ENCODE measurements around the gene ADAM10.
"Not testable (repeated sequence)": the region's sequence is repeated elsewhere in the genome, so short reads cannot be mapped to it uniquely, and the experiment has no call there.

The ADAM10 gene

DNA sequence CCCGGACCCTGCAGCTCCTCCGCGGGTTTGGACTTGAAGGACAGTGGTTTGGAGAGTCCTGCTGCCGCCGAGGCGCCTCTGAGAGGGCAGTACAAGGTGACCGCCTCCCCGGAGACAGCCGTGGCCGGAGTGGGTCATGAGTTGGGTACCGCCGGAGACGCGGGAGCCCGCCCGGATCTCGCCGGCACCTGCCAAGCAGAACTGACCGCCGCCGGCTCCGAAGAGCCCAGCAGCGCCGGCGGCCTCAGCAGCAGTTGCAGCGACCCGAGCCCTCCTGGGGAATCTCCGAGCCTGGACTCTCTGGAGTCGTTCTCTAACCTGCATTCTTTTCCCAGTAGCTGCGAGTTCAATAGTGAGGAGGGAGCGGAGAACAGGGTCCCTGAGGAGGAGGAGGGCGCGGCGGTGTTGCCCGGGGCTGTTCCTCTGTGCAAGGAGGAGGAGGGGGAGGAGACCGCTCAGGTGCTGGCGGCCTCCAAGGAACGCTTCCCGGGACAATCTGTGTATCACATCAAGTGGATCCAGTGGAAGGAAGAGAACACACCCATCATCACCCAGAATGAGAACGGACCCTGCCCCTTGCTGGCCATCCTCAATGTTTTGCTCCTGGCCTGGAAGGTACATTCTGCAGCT, 22.2 kb upstream of the ADAM10 start:
- under 1% methylated on average over 40 of the region's 40 CpGs for WGBS
- Histone ChIP-seq H3K27me3 (ENCODE audit: insufficient read depth, low read length) (no peaks in the 10 kb centered on the region), H3K36me3 (ENCODE audit: insufficient read depth, low read length) (no peaks in the 10 kb centered on the region), H3K27ac (ENCODE audit: low read depth, low read length) (peak overlapping the region; percentile 91; the same call in 1 of the 2 replicates), H3K4me1 (ENCODE audit: insufficient read depth, low read length) (peaks cover 15% of the 10 kb centered on the region; the same call in 1 of the 2 replicates), H3K9ac (ENCODE audit: low read depth, low read length) (peak overlapping the region; percentile 70), H3K4me3 (ENCODE audit: low read length) (peak overlapping the region; percentile 81), H3K9me3 (ENCODE audit: insufficient read depth, low read depth, low read length) (no peaks in the 10 kb centered on the region)

DNA sequence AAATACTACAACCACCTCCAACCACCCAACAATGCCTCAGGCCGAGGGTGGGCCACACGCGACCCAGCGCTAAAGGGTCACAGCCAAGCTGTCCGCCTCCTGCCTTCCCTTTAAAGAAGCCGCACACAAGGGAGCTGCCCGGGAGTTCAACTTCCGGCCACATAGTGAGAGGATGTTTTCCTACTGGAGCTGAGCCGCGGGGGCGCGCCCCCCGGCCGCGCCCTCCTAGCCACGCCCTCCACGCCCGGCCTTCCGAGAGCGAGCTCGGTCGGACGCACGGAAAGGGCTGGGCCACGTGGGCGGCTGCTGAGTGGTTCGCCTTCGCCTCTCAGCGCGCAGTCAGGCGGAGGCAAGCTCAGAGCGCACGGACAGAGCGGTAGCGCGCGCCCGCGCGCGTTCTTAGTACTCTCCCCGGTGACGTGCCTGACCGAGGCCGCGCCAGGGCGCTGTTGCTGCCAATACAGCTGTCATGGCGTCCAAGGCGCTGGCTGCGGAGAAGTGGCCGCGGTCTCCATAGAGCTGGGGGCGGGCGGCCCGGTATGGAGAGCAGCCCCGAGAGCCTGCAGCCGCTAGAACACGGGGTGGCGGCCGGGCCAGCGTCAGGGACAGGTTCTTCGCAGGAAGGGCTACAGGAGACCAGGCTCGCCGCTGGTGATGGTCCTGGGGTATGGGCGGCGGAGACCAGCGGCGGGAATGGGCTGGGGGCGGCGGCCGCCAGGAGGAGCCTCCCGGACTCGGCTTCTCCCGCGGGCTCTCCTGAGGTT, 21.5 kb upstream of the ADAM10 start, which contains the start of gene MINDY2:
MINDY2 (plus strand) TSS at position 446 of the 764 bp plus-strand sequence; CDS start at position 540, 94 bp downstream.
- peak within 1 kb of the TSS; percentile 70 for H3K9ac ChIP-seq (ENCODE audit: low read depth, low read length)
- no peaks in the 10 kb centered on the region for H3K36me3 ChIP-seq (ENCODE audit: insufficient read depth, low read length)

DNA sequence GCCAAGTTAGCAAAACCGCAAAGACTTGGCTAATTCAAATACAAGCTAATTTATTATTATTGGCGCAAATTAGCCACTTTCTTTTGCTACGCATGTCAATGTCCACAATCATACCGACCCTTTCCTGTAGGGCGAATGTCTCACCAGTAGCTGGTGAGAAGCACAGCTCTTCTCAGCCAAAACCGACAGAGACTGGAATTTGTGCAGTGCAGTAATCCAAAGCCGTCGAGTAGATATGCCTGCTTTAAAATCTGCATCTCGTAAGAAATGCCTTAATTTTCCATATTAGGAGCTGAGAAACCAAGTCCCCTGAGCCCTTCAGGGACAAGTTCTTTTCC, 21.0 kb upstream of the ADAM10 start:
- Histone ChIP-seq H3K4me3 (ENCODE audit: low read length) (peak overlapping the region; percentile 81), H3K9ac (ENCODE audit: low read depth, low read length) (peak overlapping the region; percentile 45), H3K27me3 (ENCODE audit: insufficient read depth, low read length) (no peaks in the 10 kb centered on the region), H3K36me3 (ENCODE audit: insufficient read depth, low read length) (no peaks in the 10 kb centered on the region), H3K4me1 (ENCODE audit: insufficient read depth, low read length) (peaks cover 15% of the 10 kb centered on the region; the same call in 1 of the 2 replicates), H3K27ac (ENCODE audit: low read depth, low read length) (peak overlapping the region; percentile 61; the same call in 1 of the 2 replicates), H3K9me3 (ENCODE audit: insufficient read depth, low read depth, low read length) (no peaks in the 10 kb centered on the region)
- WGBS = 14% methylated on average over 9 of the region's 9 CpGs

More for the DNA sequence above, 21.5 kb upstream of the ADAM10 start, which contains the start of gene MINDY2:
- Histone ChIP-seq H3K4me3 (ENCODE audit: low read length) (peak within 1 kb of the TSS; percentile 81), H3K27ac (ENCODE audit: low read depth, low read length) (peak within 1 kb of the TSS; percentile 91), H3K27me3 (ENCODE audit: insufficient read depth, low read length) (no peaks in the 10 kb centered on the region), H3K9me3 (ENCODE audit: insufficient read depth, low read depth, low read length) (no peaks in the 10 kb centered on the region), H3K4me1 (ENCODE audit: insufficient read depth, low read length) (peaks cover 15% of the 10 kb centered on the region; the same call in 1 of the 2 replicates)
- under 1% methylated on average over 75 of the region's 75 CpGs for WGBS

DNA sequence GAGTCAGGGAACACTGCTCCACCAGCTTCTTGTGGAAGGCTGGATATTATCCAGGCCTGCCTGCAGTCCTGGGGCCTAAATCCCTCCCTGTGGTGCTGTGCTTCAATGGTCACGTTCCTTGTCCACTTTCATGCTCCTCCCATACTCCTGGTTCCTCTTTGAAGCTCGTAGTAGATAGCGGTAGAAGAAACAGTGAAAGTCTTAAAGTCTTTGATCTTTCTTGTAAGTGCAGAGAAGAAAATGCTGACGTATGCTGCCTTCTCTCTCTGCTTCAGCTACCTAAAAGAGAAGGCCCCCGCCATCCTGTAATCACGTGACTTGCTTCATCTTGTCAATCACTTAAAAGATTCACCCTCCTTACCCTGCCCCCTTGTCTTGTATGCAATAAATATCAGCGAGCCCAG, 19.1 kb upstream of the ADAM10 start:
- 80% methylated on average over 7 of the region's 7 CpGs for WGBS

DNA sequence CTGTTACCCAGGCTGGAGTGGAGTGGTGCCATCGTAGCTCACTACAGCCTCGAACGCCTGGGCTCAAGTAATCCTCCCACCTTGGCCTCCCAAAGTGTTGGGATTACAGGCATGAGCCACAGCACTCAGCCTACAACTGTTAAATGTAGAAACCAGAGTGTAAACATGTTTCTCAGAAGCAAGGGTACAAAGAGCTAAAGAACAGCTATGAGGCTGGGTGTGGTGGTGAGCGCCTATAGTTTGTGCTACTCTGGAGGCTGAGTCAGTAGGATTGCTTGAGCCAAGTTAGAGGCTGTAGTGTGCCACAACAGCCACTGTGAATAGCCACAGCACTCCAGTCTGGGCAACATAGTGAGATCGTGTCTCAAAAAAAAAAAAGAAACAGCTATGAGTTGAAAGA, 16.8 kb upstream of the ADAM10 start:
- Histone ChIP-seq H3K9me3 (ENCODE audit: insufficient read depth, low read depth, low read length) (peaks cover 10% of the 10 kb centered on the region; the same call in 1 of the 2 replicates), H3K27me3 (ENCODE audit: insufficient read depth, low read length) (no peaks in the 10 kb centered on the region), H3K4me3 (ENCODE audit: low read length) (no peak overlapping the region), H3K27ac (ENCODE audit: low read depth, low read length) (no peak overlapping the region), H3K36me3 (ENCODE audit: insufficient read depth, low read length) (no peaks in the 10 kb centered on the region), H3K4me1 (ENCODE audit: insufficient read depth, low read length) (peaks cover 5% of the 10 kb centered on the region; the same call in 1 of the 2 replicates), H3K9ac (ENCODE audit: low read depth, low read length) (no peak overlapping the region)
- WGBS = 82% methylated on average over 5 of the region's 5 CpGs

More for the DNA sequence above, 19.1 kb upstream of the ADAM10 start:
- H3K4me3 ChIP-seq (ENCODE audit: low read length); H3K27ac ChIP-seq (ENCODE audit: low read depth, low read length); H3K36me3 ChIP-seq (ENCODE audit: insufficient read depth, low read length); H3K9ac ChIP-seq (ENCODE audit: low read depth, low read length); H3K27me3 ChIP-seq (ENCODE audit: insufficient read depth, low read length): not testable (repeated sequence)
- peaks cover 14% of the 10 kb centered on the region; the same call in 1 of the 2 replicates for H3K4me1 ChIP-seq (ENCODE audit: insufficient read depth, low read length)
- H3K9me3 ChIP-seq (ENCODE audit: insufficient read depth, low read depth, low read length) = peaks cover 10% of the 10 kb centered on the region; the same call in 1 of the 2 replicates

DNA sequence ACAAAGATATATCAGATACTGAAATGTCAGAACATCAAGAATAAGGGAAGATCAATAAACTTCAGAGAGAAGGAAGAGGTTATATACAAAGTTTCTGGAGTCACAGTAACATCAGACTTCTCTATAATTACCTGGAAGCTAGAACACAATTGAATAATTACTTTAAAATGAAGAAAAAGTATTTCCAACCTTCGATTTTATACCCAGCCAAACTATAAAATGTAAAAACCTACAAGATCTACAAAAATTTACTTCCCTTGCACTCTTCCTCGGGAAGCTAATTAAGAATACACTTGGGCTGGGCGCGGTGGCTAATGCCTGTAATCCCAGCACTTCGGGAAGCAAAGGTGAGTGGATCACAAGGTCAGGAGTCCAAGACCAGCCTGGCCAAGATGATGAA, 15.0 kb upstream of the ADAM10 start:
- Histone ChIP-seq H3K9ac (ENCODE audit: low read depth, low read length) (no peak overlapping the region), H3K27ac (ENCODE audit: low read depth, low read length) (no peak overlapping the region), H3K36me3 (ENCODE audit: insufficient read depth, low read length) (no peaks in the 10 kb centered on the region), H3K4me1 (ENCODE audit: insufficient read depth, low read length) (no peaks in the 10 kb centered on the region), H3K4me3 (ENCODE audit: low read length) (no peak overlapping the region), H3K27me3 (ENCODE audit: insufficient read depth, low read length) (no peaks in the 10 kb centered on the region), H3K9me3 (ENCODE audit: insufficient read depth, low read depth, low read length) (peaks cover 10% of the 10 kb centered on the region; the same call in 1 of the 2 replicates)
- 94% methylated on average over 5 of the region's 5 CpGs for WGBS

DNA sequence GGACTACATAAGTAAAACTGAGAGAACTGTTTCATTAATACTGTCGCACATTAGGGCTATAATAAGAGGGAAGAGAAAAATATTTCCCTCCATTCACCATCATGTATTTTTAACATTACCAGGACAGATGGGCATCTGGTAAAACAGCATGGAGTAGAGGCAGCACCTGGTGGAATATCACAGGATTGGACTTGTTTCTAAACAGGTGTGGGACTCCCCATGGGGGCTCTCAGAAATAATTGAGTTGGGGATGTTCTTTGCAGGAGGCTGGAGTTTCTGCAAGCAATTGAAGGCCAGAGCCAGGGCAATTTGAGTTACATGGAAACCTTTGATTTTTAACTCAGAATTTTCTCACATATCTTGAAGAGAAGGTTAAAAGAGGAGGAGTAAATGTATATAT, 13.2 kb upstream of the ADAM10 start:
- Histone ChIP-seq H3K9ac (ENCODE audit: low read depth, low read length) (no peak overlapping the region), H3K27ac (ENCODE audit: low read depth, low read length) (no peak overlapping the region), H3K4me1 (ENCODE audit: insufficient read depth, low read length) (no peaks in the 10 kb centered on the region), H3K36me3 (ENCODE audit: insufficient read depth, low read length) (no peaks in the 10 kb centered on the region), H3K9me3 (ENCODE audit: insufficient read depth, low read depth, low read length) (peaks cover 10% of the 10 kb centered on the region; the same call in 1 of the 2 replicates), H3K27me3 (ENCODE audit: insufficient read depth, low read length) (no peaks in the 10 kb centered on the region), H3K4me3 (ENCODE audit: low read length) (no peak overlapping the region)
- WGBS = no CpG with 5 or more reads among the region's 1 CpG

DNA sequence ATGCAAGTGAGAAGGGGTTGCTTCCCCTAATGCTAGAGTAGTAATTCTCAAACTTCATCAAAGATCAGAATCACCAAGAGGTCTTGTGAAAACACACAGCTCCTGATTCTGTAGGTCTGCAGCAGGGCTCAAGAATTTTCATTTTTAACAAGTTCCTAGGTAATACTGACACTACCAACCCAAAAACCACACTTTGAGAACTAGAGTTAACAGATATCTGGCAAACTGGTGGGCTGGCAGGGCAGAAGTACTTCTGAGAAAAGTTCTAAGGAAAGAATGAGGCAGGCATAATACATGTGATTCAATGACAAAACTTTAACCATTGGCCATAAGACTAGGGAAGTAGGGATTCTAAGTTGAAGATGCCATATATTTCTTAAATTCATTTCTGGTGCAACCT, 12.8 kb upstream of the ADAM10 start:
- Histone ChIP-seq H3K9me3 (ENCODE audit: insufficient read depth, low read depth, low read length) (peaks cover 10% of the 10 kb centered on the region; the same call in 1 of the 2 replicates), H3K27ac (ENCODE audit: low read depth, low read length) (no peak overlapping the region), H3K4me3 (ENCODE audit: low read length) (no peak overlapping the region), H3K4me1 (ENCODE audit: insufficient read depth, low read length) (no peaks in the 10 kb centered on the region), H3K36me3 (ENCODE audit: insufficient read depth, low read length) (no peaks in the 10 kb centered on the region), H3K9ac (ENCODE audit: low read depth, low read length) (no peak overlapping the region), H3K27me3 (ENCODE audit: insufficient read depth, low read length) (no peaks in the 10 kb centered on the region)

DNA sequence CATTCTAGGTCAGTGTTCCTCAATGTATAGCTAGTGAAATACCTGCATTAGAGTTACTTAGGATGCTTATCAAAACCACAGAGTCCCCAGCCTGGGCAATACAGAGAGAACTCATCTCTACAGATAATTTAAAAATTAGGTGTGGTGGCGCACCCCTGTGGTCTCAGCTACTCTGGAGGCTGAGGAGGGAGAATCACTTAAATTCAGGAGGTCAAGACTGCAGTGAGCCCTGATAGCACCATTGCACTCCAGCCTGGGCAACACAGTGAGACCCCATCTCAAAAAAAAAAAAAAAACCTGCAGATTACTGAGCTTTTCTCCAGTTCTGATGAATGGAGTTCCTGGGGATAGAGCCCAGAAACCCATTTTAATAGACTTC, 11.5 kb upstream of the ADAM10 start:
- no peak overlapping the region for H3K4me3 ChIP-seq (ENCODE audit: low read length)
- no peaks in the 10 kb centered on the region for H3K4me1 ChIP-seq (ENCODE audit: insufficient read depth, low read length)
- 86% methylated on average over 1 of the region's 1 CpG for WGBS
- peaks cover 10% of the 10 kb centered on the region; the same call in 1 of the 2 replicates for H3K9me3 ChIP-seq (ENCODE audit: insufficient read depth, low read depth, low read length)
- no peaks in the 10 kb centered on the region for H3K36me3 ChIP-seq (ENCODE audit: insufficient read depth, low read length)
- H3K27ac ChIP-seq (ENCODE audit: low read depth, low read length) = no peak overlapping the region
- no peaks in the 10 kb centered on the region for H3K27me3 ChIP-seq (ENCODE audit: insufficient read depth, low read length)
- H3K9ac ChIP-seq (ENCODE audit: low read depth, low read length) = no peak overlapping the region

DNA sequence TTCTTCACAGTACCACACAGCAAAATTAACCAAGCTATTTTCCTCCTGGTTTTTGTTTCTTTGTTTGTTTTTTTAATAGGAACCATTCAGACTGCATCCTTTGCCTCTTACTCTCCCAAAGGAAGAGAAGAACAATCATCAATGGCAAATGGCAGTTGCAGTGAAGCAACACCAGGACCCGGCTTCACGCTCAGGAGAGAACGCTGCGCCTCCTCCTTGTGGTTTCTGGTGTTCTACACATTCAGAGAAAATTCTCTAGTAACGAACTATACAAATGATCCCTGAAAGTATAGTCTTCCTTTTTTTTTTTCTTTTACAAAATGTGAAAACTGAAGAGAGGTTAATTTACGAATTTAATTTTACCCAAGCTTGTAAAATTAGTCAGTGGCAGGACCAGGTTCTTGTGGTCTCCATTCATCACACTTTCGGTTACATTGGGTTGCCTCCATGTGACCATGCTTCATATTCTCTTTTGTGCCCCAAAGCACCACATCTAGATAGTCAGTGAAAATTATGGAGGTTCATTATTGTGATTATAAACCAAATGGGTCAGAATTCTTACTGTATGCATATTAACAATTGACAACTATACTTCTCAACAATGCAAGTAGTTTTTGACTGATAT, 11.0 kb upstream of the ADAM10 start:
- Histone ChIP-seq H3K36me3 (ENCODE audit: insufficient read depth, low read length) (no peaks in the 10 kb centered on the region), H3K27ac (ENCODE audit: low read depth, low read length) (no peak overlapping the region), H3K9me3 (ENCODE audit: insufficient read depth, low read depth, low read length) (peaks cover 10% of the 10 kb centered on the region; the same call in 1 of the 2 replicates), H3K4me1 (ENCODE audit: insufficient read depth, low read length) (no peaks in the 10 kb centered on the region), H3K27me3 (ENCODE audit: insufficient read depth, low read length) (no peaks in the 10 kb centered on the region), H3K4me3 (ENCODE audit: low read length) (no peak overlapping the region), H3K9ac (ENCODE audit: low read depth, low read length) (no peak overlapping the region)
- WGBS = 93% methylated on average over 7 of the region's 7 CpGs

DNA sequence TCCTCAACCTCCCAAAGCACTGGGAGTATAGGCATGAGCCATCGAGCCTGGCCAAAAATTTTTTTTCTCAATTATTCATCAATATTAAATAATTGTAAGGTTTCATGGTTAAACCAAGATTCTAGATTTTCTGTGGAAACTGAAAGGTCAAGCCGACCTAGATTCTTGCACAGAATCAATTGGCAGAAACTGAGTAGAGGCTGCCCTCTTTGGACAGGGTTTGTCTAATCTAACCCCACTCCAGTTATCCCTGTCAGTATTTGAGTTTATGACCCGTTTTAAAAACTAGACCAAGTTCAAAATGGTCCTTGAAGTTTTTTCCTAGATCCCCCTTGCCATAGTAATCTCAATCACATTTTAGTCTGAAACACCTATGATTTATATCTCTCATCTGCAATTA, 8.6 kb upstream of the ADAM10 start:
- Histone ChIP-seq H3K9ac (ENCODE audit: low read depth, low read length) (no peak overlapping the region), H3K4me1 (ENCODE audit: insufficient read depth, low read length) (no peaks in the 10 kb centered on the region), H3K9me3 (ENCODE audit: insufficient read depth, low read depth, low read length) (no peaks in the 10 kb centered on the region), H3K27ac (ENCODE audit: low read depth, low read length) (no peak overlapping the region), H3K36me3 (ENCODE audit: insufficient read depth, low read length) (no peaks in the 10 kb centered on the region), H3K27me3 (ENCODE audit: insufficient read depth, low read length) (no peaks in the 10 kb centered on the region), H3K4me3 (ENCODE audit: low read length) (no peak overlapping the region)
- 84% methylated on average over 2 of the region's 3 CpGs for WGBS
